ENCODE measurements around the gene CPXM1. TPM values are rescaled to one million over a fixed set of nuclear protein-coding genes. Genes with fewer than 3 reads are reported as not detected.

The CPXM1 gene
- total RNA-seq, 1 donor from 2014 or later: 19.4 TPM

GRCh38 chr20:2761885-2762284, 38.5 kb downstream of the CPXM1 start:
- no peak for TF ChIP-seq POLR2AphosphoS5 (IDR thresholded peaks at IDR 0.05; ENCODE audit: insufficient read depth in 1 of 2, low read depth in 1 of 2)
- TF ChIP-seq, protein P1, sequence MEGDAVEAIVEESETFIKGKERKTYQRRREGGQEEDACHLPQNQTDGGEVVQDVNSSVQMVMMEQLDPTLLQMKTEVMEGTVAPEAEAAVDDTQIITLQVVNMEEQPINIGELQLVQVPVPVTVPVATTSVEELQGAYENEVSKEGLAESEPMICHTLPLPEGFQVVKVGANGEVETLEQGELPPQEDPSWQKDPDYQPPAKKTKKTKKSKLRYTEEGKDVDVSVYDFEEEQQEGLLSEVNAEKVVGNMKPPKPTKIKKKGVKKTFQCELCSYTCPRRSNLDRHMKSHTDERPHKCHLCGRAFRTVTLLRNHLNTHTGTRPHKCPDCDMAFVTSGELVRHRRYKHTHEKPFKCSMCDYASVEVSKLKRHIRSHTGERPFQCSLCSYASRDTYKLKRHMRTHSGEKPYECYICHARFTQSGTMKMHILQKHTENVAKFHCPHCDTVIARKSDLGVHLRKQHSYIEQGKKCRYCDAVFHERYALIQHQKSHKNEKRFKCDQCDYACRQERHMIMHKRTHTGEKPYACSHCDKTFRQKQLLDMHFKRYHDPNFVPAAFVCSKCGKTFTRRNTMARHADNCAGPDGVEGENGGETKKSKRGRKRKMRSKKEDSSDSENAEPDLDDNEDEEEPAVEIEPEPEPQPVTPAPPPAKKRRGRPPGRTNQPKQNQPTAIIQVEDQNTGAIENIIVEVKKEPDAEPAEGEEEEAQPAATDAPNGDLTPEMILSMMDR (IDR thresholded peaks at IDR 0.05): no peak
- TF ChIP-seq POLR2A (IDR thresholded peaks at IDR 0.05): no peak
- no peaks in the 10 kb centered on the region for H3K27me3 ChIP-seq
- DNase-seq (ENCODE audit: extremely low spot score in 2 of 2): peak in 1 of 2 donors; percentile 71
- H3K36me3 ChIP-seq: no peaks in the 10 kb centered on the region
- no peaks in the 10 kb centered on the region for H3K9me3 ChIP-seq
- H3K4me1 ChIP-seq: peaks cover 5% of the 10 kb centered on the region
- H3K4me3 ChIP-seq: no peak overlapping the region
- intact Hi-C loops (cut with DNase I): no loop called here
- H3K27ac ChIP-seq: no peak overlapping the region

GRCh38 chr20:2760952-2761305, 39.5 kb downstream of the CPXM1 start:
- no peak for DNase-seq (ENCODE audit: extremely low spot score in 2 of 2)
- intact Hi-C loops (cut with DNase I): no loop called here
- no peaks in the 10 kb centered on the region for H3K36me3 ChIP-seq
- H3K9me3 ChIP-seq: no peaks in the 10 kb centered on the region
- H3K4me3 ChIP-seq: no peak overlapping the region
- no peak overlapping the region for H3K27ac ChIP-seq
- peaks cover 5% of the 10 kb centered on the region for H3K4me1 ChIP-seq
- TF ChIP-seq POLR2AphosphoS5 (IDR thresholded peaks at IDR 0.05; ENCODE audit: insufficient read depth in 1 of 2, low read depth in 1 of 2): no peak
- TF ChIP-seq, protein P1 (IDR thresholded peaks at IDR 0.05): no peak
- no peak for TF ChIP-seq POLR2A (IDR thresholded peaks at IDR 0.05)
- H3K27me3 ChIP-seq: no peaks in the 10 kb centered on the region

GRCh38 chr20:2760297-2760951, 40.0 kb downstream of the CPXM1 start:
- intact Hi-C loops (cut with DNase I): no loop called here
- Histone ChIP-seq H3K27me3 (no peaks in the 10 kb centered on the region), H3K4me1 (peaks cover 5% of the 10 kb centered on the region), H3K27ac (no peak overlapping the region), H3K4me3 (no peak overlapping the region), H3K9me3 (no peaks in the 10 kb centered on the region), H3K36me3 (no peaks in the 10 kb centered on the region)
- TF ChIP-seq, protein P1 (IDR thresholded peaks at IDR 0.05): no peak
- TF ChIP-seq POLR2AphosphoS5 (IDR thresholded peaks at IDR 0.05; ENCODE audit: insufficient read depth in 1 of 2, low read depth in 1 of 2) (no peak), POLR2A (IDR thresholded peaks at IDR 0.05) (no peak)
- DNase-seq (ENCODE audit: extremely low spot score in 2 of 2): peak in 1 of 2 donors; percentile 60

GRCh38 chr20:2759603-2760296, 40.7 kb downstream of the CPXM1 start:
- intact Hi-C loops (cut with DNase I): no loop called here
- no peaks in the 10 kb centered on the region for H3K27me3 ChIP-seq

More at GRCh38 chr20:2759603-2760296, 40.7 kb downstream of the CPXM1 start:
- H3K36me3 ChIP-seq: no peaks in the 10 kb centered on the region
- no peak overlapping the region for H3K27ac ChIP-seq
- H3K4me1 ChIP-seq: peaks cover 5% of the 10 kb centered on the region
- DNase-seq (ENCODE audit: extremely low spot score in 2 of 2): no peak
- no peak for TF ChIP-seq POLR2AphosphoS5 (IDR thresholded peaks at IDR 0.05; ENCODE audit: insufficient read depth in 1 of 2, low read depth in 1 of 2)
- no peak for TF ChIP-seq POLR2A (IDR thresholded peaks at IDR 0.05)
- TF ChIP-seq, protein P1 (IDR thresholded peaks at IDR 0.05): no peak
- H3K9me3 ChIP-seq: no peaks in the 10 kb centered on the region
- no peak overlapping the region for H3K4me3 ChIP-seq

All from vagina (tissue), 2 donors.